GM18867 (cell line): Measurements from ENCODE around the gene PRRT2.
"Not testable (repeated sequence)": the region's sequence is repeated elsewhere in the genome, so short reads cannot be mapped to it uniquely, and the experiment has no call there.

Experiments
- ATAC-seq: cut with Tn5 transposase; IDR thresholded peaks from one replicate; pipeline ENCODE4 v1.9.1; 2021; ENCODE audit warnings: mild to moderate bottlenecking, moderate library complexity; ENCODE audit not compliant: unreplicated experiment

The PRRT2 gene

GRCh38 chr16:29790949-29791844 is 20.8 kb upstream of the PRRT2 start:
- ATAC-seq, result no peak

DNA sequence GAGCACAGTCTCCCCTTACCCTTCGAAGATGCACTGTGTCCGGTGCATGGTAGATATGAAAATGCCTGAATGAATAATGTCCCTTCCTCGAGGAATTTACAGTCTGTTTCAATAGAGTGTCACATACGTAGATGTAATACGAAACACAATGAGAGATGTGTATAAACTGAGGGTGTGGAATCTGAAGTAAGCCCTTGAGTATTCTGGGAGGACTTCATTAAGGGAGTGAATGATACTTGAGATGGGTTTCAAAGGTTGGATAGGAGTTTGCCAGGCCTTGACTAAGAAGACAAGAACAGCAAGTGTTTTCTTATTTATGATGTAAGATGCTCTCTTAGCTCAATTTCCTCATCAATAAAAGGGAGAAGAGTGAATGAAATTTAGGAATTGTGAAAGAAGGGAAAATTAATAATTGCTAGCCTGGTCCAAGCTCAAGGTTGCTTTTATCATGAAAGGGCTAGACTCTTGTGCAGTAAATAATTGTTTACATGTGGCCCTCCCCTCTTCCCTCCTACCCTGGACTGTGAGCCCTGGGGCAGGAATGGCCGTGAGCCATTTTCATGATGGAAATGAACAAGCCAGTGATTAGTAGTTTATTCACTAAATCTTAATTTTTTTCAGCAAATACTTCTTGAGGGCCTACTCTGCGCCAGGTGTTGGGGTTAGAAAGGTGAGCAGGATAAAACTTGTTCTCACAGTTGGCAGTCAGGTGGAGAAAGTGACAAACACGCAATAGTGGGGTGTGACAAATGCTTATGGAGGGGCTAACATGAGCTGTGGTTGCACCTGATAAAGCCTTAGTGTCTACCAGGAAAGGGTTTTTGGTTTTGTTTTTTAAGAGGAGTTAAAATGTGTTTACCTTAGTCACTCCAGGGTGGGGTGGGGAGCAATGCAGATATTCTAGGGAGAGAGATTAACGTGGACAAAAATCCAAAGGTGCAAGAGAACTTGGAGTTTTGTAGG is 19.9 kb upstream of the PRRT2 start:
- ATAC-seq, result no peak

GRCh38 chr16:29793153-29793552 is 18.8 kb upstream of the PRRT2 start:
- ATAC-seq, result not testable (repeated sequence)

- ATAC-seq, result no peak
These were observed 17.7 kb upstream of the PRRT2 start for GRCh38 chr16:29794231-29794710.

DNA sequence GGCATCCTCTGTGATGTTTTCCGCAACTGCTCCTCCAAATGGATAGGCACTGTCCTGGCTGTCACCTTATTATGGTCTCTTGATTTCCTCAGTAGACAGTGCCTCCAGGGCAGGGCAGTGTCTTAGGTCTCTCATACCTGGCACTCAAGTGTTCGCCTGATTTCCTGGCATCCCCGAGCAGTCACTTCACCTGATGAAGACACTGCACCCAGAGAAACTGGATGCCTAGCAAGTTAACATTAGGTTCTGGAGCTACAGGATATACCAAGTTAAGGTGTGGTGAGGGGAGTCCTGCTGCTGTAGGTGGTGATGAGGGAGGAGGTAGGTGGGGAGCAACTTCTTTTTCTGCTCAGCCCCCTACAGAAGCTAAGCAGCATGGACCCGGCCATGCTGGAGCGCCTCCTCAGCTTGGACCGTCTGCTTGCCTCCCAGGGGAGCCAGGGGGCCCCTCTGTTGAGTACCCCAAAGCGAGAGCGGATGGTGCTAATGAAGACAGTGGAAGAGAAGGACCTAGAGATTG is 9.5 kb upstream of the PRRT2 start:
- no peak for ATAC-seq

GRCh38 chr16:29804020-29804419 is 8.0 kb upstream of the PRRT2 start:
- no peak for ATAC-seq

DNA sequence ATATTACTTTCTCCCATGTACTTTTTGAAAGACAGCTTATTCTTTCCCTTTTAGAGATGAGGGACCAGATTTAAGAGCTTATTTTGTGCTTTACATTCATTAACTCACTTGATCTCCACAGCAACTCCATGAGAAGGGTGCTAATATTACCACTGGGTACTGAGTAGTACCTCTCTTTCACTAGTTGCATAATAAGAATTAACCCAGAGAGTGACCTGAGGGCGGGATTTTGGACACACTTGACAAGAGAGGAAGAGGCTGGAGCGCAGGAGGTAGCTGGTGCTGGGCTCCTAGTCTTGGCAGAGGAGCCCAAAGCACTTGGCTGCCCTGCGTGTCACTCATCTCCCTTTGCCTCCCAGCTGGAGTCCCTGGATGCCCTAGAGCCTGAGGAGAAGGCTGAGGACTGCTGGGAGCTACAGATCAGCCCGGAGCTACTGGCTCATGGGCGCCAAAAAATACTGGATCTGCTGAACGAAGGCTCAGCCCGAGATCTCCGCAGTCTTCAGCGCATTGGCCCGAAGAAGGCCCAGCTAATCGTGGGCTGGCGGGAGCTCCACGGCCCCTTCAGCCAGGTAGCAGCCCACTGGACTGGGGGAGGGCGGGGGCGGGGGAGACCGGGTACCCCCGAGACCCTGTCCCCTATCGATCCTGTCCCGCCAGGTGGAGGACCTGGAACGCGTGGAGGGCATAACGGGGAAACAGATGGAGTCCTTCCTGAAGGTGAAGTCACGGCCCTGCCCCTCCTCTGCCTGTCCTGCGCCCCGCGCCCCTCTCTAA is 7.3 kb upstream of the PRRT2 start:
- no peak for ATAC-seq

GRCh38 chr16:29805232-29806098 is 6.5 kb upstream of the PRRT2 start:
- ATAC-seq, result peak; percentile 51

DNA sequence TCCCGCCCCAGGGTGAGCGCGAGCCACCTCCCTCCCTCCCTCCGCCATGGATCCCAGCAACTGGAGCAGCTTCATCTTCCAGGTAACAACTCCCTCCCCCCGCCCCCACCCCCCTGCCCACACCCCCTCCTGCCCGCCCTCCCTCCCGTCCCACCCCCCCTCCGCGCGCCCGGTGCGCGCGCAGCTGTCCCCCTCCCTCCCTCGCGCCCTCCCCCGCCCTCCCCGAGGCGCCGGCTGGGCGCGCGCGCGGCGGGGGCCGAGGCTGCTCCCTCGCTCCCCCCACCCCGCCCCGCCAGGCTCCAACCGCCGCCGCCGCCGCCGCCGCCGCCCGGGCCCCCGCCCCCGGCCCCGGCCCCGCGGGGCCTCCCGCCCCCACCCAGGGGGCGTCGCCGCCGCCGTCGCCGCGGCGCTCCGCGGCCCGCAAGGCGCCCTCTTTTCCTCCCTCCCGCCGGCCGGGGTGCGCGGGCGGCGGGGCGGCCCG is 5.9 kb upstream of the PRRT2 start, which contains the start of gene MAZ:
Gene MAZ (plus strand): TSS at position 431 of the 481 bp plus-strand sequence. CDS start 173 bp downstream, outside the sequence.
- ATAC-seq, result no peak

DNA sequence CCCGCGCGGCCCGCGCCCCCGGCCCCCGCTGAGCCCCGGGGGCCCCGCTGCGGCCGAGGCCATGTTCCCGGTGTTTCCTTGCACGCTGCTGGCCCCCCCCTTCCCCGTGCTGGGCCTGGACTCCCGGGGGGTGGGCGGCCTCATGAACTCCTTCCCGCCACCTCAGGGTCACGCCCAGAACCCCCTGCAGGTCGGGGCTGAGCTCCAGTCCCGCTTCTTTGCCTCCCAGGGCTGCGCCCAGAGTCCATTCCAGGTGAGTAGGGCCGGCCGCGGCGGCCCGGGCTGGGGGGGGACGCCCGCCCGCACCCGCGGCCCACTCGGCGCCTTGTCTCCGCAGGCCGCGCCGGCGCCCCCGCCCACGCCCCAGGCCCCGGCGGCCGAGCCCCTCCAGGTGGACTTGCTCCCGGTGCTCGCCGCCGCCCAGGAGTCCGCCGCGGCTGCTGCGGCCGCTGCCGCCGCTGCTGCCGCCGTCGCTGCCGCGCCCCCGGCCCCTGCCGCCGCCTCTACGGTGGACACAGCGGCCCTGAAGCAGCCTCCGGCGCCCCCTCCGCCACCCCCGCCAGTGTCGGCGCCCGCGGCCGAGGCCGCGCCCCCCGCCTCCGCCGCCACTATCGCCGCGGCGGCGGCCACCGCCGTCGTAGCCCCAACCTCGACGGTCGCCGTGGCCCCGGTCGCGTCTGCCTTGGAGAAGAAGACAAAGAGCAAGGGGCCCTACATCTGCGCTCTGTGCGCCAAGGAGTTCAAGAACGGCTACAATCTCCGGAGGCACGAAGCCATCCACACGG is 5.2 kb upstream of the PRRT2 start:
- ATAC-seq, result no peak

DNA sequence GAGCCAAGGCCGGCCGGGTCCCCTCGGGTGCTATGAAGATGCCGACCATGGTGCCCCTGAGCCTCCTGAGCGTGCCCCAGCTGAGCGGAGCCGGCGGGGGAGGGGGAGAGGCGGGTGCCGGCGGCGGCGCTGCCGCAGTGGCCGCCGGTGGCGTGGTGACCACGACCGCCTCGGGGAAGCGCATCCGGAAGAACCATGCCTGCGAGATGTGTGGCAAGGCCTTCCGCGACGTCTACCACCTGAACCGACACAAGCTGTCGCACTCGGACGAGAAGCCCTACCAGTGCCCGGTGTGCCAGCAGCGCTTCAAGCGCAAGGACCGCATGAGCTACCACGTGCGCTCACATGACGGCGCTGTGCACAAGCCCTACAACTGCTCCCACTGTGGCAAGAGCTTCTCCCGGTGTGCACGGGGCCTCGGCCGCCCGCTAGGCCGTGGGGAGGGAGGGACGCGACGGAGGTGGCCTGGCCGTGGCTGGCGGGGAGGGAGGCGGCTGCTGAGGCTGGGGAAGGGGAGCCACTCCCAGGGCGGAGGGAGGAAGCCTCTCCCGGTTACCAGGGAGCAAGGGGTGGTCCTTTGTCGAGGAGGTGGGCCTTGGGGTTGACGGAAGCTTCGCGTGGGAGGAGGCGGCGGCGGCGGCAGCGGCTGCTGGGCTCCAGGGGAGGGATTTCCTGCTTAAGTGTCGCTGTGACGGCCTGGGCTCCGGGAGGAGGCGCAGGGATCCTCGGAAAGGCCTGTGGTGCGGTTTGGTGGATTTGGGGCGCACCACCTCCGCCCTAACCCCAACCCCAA is 4.4 kb upstream of the PRRT2 start:
- no peak for ATAC-seq

DNA sequence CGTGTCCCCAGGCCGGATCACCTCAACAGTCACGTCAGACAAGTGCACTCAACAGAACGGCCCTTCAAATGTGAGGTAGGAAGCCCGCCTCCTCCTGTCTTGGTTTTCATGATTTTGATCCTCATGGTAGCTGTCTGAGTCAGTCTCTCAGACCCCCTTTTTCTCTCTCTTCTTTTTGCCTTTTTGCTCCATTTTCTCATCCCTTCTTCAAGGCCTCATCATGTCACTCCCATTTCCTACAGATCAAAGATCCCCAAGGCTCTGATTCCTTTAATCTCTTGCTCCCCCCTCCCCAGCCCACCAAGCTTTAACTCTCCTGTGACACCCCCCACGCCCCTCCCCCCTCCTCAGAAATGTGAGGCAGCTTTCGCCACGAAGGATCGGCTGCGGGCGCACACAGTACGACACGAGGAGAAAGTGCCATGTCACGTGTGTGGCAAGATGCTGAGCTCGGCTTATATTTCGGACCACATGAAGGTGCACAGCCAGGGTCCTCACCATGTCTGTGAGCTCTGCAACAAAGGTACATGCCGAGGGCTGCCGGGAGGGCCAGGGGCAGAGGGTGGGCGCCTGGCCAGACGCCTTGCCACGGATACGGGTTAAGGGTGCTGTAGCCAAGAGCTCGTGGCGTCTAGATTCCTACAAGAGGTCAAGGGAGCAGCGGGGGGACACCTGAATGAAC is 3.6 kb upstream of the PRRT2 start:
- ATAC-seq, result no peak

- no peak for ATAC-seq
These were observed 2.8 kb upstream of the PRRT2 start for GRCh38 chr16:29809031-29809747.

- no peak for ATAC-seq
These were observed 1.9 kb upstream of the PRRT2 start for GRCh38 chr16:29809850-29810698.

GRCh38 chr16:29810699-29811169 is 1.3 kb upstream of the PRRT2 start:
- no peak for ATAC-seq
